Spleen (tissue), 11 donors: ENCODE data around the gene PPP1R37. TPM values are rescaled to one million over a fixed set of nuclear protein-coding genes. Genes with fewer than 3 reads are reported as not detected.

Source experiments
- DNase-seq: peaks from one replicate; pipeline ENCODE4 v3.0.0-alpha.2; 2020
- H3K27ac ChIP-seq, 8 donors: fragments of 200-600 bp; sonication (generic) in 7 of 8; 1 replicate in 4 of 8; 2 replicates in 4 of 8; pipeline versions ENCODE4 v1.5.0 to v1.8.0; 2016 to 2021; ENCODE audit warnings: inconsistent platforms in 4 of 8, mild to moderate bottlenecking in 4 of 8, moderate library complexity in 1 of 8
- H3K27me3 ChIP-seq, 7 donors: fragments of 200-600 bp; sonication (generic) in 6 of 7; replicated peaks in 1 of 7; 1 replicate in 4 of 7; 2 replicates in 3 of 7; pipeline versions ENCODE4 v1.5.0 to v1.8.0; 2016 to 2021; ENCODE audit warnings: inconsistent platforms in 3 of 7, mild to moderate bottlenecking in 1 of 7
- H3K36me3 ChIP-seq, 6 donors: fragments of 200-600 bp; sonication (generic) in 5 of 6; 1 replicate in 4 of 6; 2 replicates in 2 of 6; pipeline versions ENCODE4 v1.5.0 to v1.8.0; 2016 to 2021; ENCODE audit warnings: inconsistent platforms in 2 of 6
- H3K4me1 ChIP-seq, 6 donors: fragments of 200-600 bp; sonication (generic) in 5 of 6; 1 replicate in 3 of 6; 2 replicates in 3 of 6; pipeline versions ENCODE4 v1.5.0 to v1.8.0; 2016 to 2021; ENCODE audit warnings: inconsistent platforms in 3 of 6
- H3K4me3 ChIP-seq, 8 donors: fragments of 200-600 bp; sonication (generic) in 7 of 8; 1 replicate in 4 of 8; 2 replicates in 4 of 8; pipeline versions ENCODE4 v1.5.0 to v1.8.0; 2016 to 2021; ENCODE audit warnings: inconsistent platforms in 4 of 8, mild to moderate bottlenecking in 4 of 8, moderate library complexity in 2 of 8
- H3K9me3 ChIP-seq, 8 donors: fragments of 200-600 bp; sonication (generic) in 7 of 8; 1 replicate in 4 of 8; 2 replicates in 4 of 8; pipeline versions ENCODE4 v1.5.0 to v1.8.0; 2016 to 2021; ENCODE audit warnings: inconsistent platforms in 4 of 8
- CTCF ChIP-seq, 11 experiments: fragments of 200-600 bp in 7 of 11; fragments of 450-650 bp in 4 of 11; sonication (generic) in 4 of 11; IDR thresholded peaks in 8 of 11; conservative IDR thresholded peaks in 3 of 11; 1 replicate in 7 of 11; 2 replicates in 4 of 11; pipeline versions ENCODE4 v1.4.0 to v1.8.0; 2016 to 2021; ENCODE audit warnings: antibody characterized with exemption in 11 of 11, inconsistent platforms in 4 of 11, mild to moderate bottlenecking in 1 of 11
- POLR2A ChIP-seq, 3 donors: fragments of 450-650 bp; IDR thresholded peaks; one replicate each; pipeline ENCODE4 v1.5.1; 2017; ENCODE audit warnings: antibody characterized with exemption in 3 of 3, mild to moderate bottlenecking in 1 of 3
- POLR2AphosphoS5 ChIP-seq, 3 donors: sonication (generic); formaldehyde crosslinking; IDR thresholded peaks; one replicate each; pipeline ENCODE4 v1.5.1; 2017; ENCODE audit warnings: antibody characterized with exemption in 3 of 3
- WGBS, 5 donors: extraction: QIAGEN DNeasy Blood & Tissue Kit in 3 of 5; methylation state at CpG; one replicate each; pipeline versions ENCODE4 v1.1.5 to v1.1.7; 2013 to 2018; 5-methylcytosine and 5-hydroxymethylcytosine counted together
- intact Hi-C: fragments of 100-400 bp; cut with DNase I; formaldehyde crosslinking; loops from one replicate; pipeline ENCODE4 v1.15.0; 2023; ENCODE audit warnings: low total_unique reads
- polyA plus RNA-seq, 3 donors: library from polyadenylated mRNA; stranded (reverse); fragments of 200-250 nt; gene quantifications; one replicate each; pipeline ENCODE4 v1.2.1, GENCODE V29; 2013
- total RNA-seq, 7 donors: library from RNA; depleted of rRNA in 3 of 7; stranded (reverse); fragments of >200 nt in 3 of 7; fragmentation: NEBNext Ultra II Directional in 4 of 7; extraction: Animal tissue kit (Norgen Biotek cat#: 25700) in 4 of 7; gene quantifications; one replicate each; pipeline versions ENCODE4 v1.1.0 to v1.2.1, GENCODE V29; 2016 to 2021
- donor health status: healthy with polysubstance abuse.
- donor health status: DM: no; HTN: no; CAD: no; lungs with moderate emphysema.
- donor health status: DM: no; HTN: no; CAD: no.
- donor health status: Bipolar disorder and iron deficiency.
- donor health status: healthy.
- donor health status: DM: no; HTN: no; CAD: no.
- donor health status: DM: yes; HTN: yes; CAD: no.

Gene PPP1R37
- total and polyA plus RNA-seq, 10 donors = 14.3 to 36.7 (median 20.0) TPM

DNA sequence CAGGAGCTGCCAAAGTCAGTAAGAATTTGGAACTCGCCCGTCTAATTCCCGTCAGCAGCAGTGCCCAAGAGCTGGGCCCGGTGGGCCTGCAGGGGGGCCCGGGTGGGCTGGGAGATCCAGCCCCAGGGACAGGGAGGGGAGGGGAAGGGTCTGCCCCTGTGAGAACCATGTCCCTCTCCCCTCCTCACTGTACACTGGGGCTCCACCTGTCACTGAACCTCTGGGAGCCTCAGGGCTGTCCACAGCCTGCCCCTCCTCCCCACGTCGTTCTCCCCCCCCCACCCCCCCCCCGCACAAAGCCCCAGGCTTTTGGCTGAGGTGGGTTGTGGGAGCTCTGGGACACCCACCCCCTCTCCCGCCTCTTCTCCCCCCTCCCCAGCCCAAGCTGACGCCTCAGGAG lies 24.9 kb upstream of the PPP1R37 start:
- no peak for DNase-seq
- peaks cover 9 to 100% (median 98%) of the 10 kb centered on the region in 6 donors for H3K36me3 ChIP-seq

DNA sequence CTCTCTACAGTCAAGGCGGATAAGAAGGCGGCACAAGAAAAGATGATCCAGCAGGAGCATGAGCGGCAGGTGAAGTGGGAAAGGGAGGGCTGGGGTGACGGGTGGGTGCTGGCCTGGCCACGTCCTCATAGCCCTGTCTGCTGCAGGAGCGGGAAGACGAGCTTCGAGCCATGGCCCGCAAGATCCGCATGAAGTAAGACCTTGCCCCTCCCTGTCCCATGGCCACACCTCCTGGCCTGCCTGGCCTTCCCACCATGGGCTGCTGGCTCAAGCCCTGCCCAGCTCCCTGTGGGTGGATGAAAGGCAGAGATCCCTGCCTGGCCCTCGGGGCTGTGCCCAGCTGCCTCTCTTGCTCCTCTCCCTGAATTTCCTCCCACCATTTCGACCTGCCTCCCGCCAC lies 23.9 kb upstream of the PPP1R37 start:
- intact Hi-C loops = no loop called here
- TF ChIP-seq POLR2AphosphoS5 (IDR thresholded peaks at IDR 0.05) (peak in 2 of 3 donors; percentile 42 to 63), POLR2A (IDR thresholded peaks at IDR 0.05) (no peak)
- Histone ChIP-seq H3K4me1 (peaks cover 0 to 12% (median 1%) of the 10 kb centered on the region in 6 donors), H3K27ac (peak overlapping the region in 1 of 8 donors; percentile 17), H3K27me3 (no peaks in the 10 kb centered on the region), H3K9me3 (no peaks in the 10 kb centered on the region), H3K36me3 (peaks cover 6 to 100% (median 88%) of the 10 kb centered on the region in 6 donors), H3K4me3 (no peak overlapping the region)
- 75 to 82% (median 79%) methylated on average over 13 of the region's 13 CpGs for WGBS, 5 donors
- DNase-seq = no peak

More for the DNA sequence above, 24.9 kb upstream of the PPP1R37 start:
- Histone ChIP-seq H3K9me3 (no peaks in the 10 kb centered on the region), H3K27me3 (no peaks in the 10 kb centered on the region), H3K27ac (no peak overlapping the region), H3K4me1 (peaks cover 0 to 3% (median 0%) of the 10 kb centered on the region in 6 donors), H3K4me3 (no peak overlapping the region)
- intact Hi-C loops = no loop called here
- TF ChIP-seq CTCF (IDR thresholded peaks at IDR 0.05 in 8 of 11, conservative IDR thresholded peaks at IDR 0.05 in 3 of 11) (no peak), POLR2A (IDR thresholded peaks at IDR 0.05) (no peak), POLR2AphosphoS5 (IDR thresholded peaks at IDR 0.05) (no peak)
- 63 to 93% (median 90%) methylated on average over 3 to 8 of the region's 10 CpGs for WGBS, 5 donors

- DNase-seq = no peak
- WGBS, 5 donors = 79 to 93% (median 89%) methylated on average over 4 to 6 of the region's 6 CpGs
- no peak for TF ChIP-seq CTCF (IDR thresholded peaks at IDR 0.05 in 8 of 11, conservative IDR thresholded peaks at IDR 0.05 in 3 of 11)
- H3K4me3 ChIP-seq = no peak overlapping the region
- no peaks in the 10 kb centered on the region for H3K9me3 ChIP-seq
- H3K27me3 ChIP-seq = no peaks in the 10 kb centered on the region
- H3K36me3 ChIP-seq = peaks cover 3 to 93% (median 76%) of the 10 kb centered on the region in 6 donors
- peaks cover 0 to 24% (median 13%) of the 10 kb centered on the region in 6 donors for H3K4me1 ChIP-seq
- peak overlapping the region in 1 of 8 donors; percentile 17 for H3K27ac ChIP-seq
- intact Hi-C loops = no loop called here
Measured at GRCh38 chr19:45070214-45070613, 22.8 kb upstream of the PPP1R37 start.

DNA sequence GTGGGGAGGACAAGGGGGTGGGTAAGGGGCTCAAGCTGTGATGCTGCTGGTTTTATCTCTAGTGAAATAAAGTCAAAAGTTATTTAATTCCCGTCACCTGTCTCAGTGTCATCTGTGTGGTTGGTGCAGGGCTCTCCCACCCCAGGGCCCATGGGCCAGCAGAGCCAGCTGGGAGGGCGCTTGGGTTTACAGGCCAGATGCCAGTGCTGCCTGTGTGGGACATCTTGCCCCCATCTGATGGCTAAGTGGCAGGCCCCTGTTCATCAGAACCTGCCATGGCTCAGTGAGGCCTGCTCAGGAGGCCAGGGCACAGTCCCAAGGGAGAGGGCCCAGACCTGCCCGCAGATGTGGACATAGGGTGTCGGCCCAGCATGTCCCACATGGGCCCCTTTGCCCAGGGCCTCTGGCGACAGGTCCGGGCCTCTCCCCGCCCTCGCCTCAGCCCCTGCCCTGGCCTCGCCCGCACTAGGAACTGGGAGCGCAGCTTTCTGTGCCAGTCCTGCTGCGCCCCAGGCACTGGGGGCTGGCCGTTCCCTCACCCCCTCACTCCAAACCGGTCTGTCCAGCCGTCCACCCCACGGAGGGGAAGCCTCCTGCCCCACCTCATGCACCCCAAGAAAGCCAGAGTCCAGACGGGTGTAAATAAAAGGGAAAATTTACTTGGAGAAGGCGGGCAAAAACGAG lies 22.0 kb upstream of the PPP1R37 start:
- intact Hi-C loops = no loop called here
- Histone ChIP-seq H3K27ac (no peak overlapping the region), H3K4me1 (peaks cover 0 to 31% (median 17%) of the 10 kb centered on the region in 6 donors), H3K27me3 (no peaks in the 10 kb centered on the region), H3K36me3 (peaks cover 3 to 86% (median 69%) of the 10 kb centered on the region in 6 donors), H3K9me3 (no peaks in the 10 kb centered on the region), H3K4me3 (no peak overlapping the region)
- TF ChIP-seq CTCF (IDR thresholded peaks at IDR 0.05 in 8 of 11, conservative IDR thresholded peaks at IDR 0.05 in 3 of 11) = no peak
- TF ChIP-seq POLR2A (IDR thresholded peaks at IDR 0.05) = no peak
- peak; percentile 4 to 74 (median 43) for TF ChIP-seq POLR2AphosphoS5 (IDR thresholded peaks at IDR 0.05)
- DNase-seq = no peak
- 85 to 96% (median 90%) methylated on average over 14 to 19 of the region's 19 CpGs for WGBS, 5 donors
